ENCODE data around the gene ATF5.
"Not testable (repeated sequence)": the region's sequence is repeated elsewhere in the genome, so short reads cannot be mapped to it uniquely, and the experiment has no call there.

The ATF5 gene

DNA sequence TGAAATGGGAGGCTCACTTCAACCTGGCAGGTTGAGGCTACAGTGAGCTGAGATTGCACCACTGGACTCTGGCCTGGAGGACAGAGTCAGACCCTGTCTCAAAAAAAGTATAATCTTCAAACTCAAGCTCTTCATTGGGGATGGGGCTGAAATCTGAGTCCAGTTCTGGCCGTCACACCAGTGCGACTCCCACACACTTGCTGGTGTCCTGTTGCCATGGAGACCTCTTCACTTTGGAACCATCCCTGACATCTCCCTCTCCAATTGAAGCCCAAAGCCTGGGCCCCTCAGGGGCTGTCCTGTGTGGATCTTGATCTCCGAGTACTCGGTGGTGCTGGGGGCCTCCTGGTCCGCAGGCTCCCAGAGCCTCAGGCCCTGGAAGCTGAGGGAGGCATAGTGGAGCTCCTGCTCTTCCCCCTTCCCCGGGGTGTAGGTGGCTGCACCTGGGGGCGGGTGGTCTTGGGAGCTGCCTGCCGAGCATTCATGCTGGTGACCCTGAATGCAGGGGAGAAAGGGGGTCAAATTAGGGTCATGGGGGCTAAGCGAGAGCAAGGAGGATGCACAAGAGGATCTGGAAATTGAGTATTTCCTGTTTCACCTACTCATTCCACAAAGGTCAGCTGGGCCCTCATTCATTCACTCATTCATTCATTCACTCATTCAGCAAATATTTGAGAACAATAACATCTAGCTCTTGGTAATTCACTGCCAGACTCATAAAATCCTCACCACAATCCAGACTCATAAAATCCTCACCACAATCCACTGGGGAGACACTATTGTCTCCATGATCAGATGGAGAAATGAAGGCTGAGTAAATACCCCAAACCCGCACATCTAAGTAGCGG lies 21.0 kb downstream of the ATF5 start:
- no peak for DNase-seq

DNA sequence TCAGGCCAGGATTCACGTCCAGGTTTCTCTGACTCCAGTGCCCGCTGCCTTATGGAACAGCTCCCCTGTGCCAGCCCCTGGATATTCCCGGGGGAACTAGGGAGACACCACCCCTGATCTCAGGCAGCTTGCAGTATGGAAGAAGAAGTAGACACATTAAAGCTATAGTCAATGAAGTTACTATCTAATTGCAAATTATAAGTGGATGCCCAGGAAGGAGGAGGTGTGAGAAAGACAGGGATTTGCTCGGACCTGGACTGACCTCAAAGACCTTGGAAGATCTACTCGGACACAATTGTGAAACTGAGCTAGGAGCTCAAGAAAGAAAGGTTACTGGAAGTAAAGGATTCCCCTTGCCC lies 21.6 kb downstream of the ATF5 start:
- DNase-seq: no peak

DNA sequence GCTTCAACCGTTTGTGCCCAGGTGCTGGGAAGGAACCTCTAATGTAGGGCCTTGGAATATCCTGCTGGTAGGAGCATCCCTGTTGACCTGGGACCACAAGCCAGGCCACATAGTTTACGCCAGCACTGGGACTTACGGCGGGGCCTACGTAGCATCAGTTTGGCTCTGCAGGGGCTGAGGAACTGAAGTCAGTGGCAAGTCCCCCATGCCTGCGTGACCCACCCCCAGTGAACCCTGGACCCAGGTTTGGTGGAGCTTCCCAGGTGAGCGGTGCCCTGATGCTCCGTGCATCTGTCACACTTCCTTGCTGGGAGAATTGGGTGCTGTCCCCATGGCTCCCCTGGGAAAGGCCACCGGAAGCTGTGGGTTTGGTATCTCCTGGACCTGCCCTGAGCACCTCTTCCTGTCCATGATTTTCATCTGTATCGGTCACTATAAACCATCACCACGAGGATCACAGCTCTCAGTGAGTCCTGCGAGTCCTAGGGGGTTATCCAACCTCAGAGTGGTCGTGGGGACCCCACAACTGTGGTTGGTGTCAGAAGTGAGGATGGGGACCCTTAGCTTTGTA lies 22.0 kb downstream of the ATF5 start:
- no peak for DNase-seq

DNA sequence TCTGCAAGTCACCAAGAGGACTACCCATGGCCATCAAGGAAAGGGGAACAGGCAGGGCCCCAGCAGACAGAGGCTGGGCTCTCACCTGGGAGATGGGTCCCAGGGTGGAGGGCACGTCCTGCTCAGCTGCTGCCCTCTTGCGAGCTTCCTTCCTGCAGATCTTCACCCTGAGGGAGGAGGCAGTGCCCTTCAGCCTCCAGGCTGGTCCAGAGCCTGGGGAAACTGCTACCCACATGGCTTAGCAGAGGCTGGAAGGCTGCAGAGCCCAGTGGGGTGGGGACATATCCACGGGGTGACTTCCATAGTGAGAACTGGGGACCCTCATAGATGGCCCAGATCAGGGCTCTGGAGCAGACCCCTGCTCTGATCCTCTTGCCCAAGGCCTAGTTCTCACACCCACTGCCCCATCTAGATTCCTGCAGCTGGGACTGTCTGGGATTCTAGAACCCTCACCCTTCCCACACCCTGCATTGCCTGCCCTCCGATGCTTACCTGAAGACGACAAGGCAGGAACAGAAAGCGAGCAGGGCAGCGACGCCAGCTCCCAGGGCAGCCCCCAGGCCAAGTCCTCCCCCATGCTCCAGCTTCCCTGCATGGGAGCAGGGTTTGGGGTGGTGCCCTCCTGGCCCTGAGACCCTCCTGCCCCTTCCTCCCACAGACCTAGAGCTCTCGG lies 22.9 kb downstream of the ATF5 start:
- DNase-seq: no peak

DNA sequence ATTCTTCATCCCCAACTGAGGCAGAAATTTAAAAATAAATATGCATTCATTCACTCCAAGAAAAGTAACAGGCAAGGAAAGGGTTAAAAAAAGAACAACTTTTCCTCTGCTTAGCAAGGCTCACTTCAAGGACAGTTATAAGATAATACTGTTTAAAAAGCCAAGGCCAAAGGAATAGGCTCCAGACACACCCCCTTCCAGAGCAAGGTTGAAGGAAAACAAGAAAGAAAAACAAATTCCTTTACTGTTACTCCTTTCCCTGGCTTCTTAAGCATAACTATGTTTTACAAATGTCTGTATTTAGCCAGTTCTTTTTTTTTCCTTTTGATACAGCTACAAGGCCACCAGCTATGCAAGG lies 23.5 kb downstream of the ATF5 start:
- no peak for DNase-seq

DNA sequence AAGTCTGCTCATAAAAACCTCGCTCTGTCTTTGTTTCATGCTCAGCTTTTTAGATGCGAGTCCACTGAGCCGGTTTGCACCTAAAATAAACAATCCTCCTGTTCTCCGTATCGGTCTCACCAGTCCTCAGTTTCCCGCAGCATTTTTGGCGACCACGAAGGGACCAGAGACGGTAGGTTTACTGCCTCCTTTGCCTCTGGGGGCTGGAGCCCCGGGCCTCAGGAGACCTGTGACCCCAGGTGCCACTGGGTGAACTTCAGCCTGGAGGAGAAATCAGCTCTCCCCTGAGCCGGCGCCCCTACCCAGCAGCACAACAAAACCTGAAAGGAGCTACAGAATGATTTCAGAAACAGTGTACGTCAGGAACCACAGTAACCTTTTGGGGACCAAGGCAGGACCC lies 23.9 kb downstream of the ATF5 start:
- no peak for DNase-seq

DNA sequence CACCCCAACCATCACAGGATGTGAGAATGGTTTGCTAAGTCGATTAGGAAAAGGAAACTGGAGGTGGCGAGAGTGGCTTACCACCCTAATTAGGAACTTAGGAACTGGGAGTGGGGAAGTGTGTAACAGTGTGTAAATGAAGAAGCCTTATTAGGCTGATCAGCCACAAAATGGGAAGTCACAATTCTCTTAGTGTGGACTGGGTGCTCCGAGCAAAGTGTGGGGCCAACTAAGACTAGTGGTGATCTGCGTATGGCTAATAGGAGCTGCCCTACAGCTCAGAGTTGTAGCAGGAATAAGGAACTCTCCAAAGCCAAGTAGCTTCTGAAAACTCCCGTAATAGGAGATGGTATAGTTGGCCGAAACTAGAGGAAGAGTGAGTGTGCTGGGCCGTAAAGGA lies 24.4 kb downstream of the ATF5 start:
- no peak for DNase-seq

DNA sequence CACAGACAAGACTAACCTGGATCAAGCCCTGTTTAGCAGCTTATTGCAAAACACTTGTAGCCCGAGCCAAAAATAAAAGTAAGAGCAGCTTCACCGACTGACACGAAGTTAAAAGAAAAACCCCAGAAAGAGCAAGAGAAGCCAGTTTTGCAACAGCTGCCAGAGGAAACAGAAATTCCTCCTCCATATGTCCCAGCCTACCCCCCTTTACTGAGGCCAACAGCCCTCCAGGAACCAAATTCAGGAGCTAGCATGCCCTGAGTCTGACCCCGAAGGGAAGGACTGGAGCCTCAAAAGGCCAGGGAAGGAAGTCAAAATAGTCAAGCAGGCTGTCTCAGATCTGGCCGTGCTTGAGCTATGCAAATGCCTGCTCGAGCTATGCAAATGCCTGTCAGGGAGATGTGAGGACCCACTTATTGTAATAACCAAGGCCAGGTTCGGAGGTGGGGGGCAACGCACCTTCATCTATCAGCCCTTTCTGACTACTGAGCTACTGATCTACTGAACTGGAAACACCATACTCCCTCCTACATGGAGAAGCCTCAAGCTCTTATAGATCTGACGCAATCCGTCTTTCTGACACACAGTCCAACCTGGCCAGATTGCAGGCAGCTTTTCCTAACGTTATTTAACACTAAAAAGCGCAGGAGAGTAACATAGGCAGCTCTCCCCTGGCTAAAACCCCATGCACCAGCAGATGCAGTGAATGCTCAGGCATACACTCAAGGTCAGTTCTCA lies 25.3 kb downstream of the ATF5 start:
- DNase-seq: no peak

DNA sequence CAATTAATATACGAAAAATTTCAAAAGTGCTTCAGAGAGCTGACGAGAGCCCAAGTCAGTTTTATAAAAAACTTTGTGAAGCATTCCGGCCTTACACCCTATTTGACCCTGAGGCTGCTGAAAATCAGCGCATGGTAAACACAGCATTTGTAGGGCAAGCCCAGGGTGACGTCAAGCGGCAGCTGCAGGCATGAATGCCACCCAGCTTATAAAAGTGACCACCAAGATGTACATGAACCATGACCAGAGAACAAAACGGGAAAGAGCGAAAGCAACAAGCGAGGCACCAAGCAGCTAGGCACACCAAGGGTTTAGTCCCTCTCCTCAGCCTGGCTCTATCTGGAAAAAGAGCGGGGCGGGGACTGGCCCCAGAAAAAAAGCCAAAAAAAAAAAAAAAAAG lies 25.9 kb downstream of the ATF5 start:
- DNase-seq: no peak

DNA sequence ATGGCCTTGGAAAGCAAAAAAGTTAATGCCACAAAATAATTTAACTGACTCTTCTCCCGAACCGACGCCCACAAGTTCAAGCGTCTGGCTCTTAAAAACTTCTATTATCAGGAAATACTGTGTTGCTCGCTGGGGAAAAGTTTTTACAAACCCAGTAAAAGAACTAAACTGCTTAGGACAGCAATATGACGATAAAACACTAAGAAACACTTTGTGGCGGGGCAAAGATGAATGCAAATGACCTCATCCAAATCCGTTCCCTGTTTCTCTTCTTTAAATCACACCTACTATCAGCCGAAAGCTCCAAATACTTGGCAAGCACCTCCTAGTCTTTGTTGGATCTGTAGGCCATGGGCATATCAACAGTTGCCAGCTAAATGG lies 27.1 kb downstream of the ATF5 start:
- DNase-seq: no peak

DNA sequence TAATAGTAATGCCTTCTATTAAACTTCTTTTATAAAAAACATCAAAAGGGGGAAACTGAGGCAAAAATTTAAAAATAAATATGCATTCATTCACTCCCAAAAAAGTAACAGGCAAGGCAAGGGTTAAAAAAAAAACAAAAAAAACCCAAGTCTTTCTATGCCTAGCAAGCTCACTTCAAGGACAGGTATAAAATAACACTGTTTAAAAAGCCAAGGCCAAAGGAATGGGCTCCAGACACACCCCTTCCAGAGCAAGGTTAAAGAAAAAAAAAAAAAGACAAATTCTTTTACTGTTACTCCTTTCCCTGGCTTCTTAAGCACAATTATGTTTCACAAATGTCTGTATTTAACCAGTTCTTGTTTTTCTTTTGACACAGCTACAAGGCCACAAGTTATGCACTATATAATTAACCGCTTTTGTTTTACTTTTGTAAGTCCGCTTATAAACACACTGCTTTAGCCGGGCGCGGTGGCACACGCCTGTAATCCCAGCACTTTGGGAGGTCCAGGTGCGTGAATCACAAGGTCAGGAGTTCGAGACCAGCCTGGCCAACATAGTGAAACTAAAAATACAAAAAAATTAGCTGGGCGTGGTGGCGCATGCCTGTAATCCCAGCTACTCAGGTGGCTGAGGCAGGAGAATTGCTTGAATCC lies 28.4 kb downstream of the ATF5 start:
- DNase-seq: no peak

DNA sequence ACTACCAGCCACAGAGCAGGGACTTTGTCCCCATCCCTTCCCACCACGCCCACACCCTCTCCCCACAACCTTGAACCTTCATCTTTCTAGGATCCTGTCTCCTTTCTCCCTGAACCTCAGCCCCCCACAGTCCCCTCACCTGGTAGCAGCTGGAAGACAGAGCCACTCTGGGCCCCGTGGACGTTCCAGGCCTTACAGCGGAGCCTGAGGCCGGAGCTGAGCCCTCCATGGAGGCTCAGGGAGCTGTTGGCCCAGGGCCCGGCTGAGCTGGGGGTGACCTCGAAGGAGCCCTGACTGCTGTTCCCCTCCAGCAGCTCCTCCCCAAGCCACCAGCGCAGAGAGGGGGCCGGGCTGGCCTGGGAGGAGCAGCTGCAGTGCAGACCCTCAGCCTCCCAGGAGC lies 29.1 kb downstream of the ATF5 start:
- DNase-seq: not testable (repeated sequence)

DNA sequence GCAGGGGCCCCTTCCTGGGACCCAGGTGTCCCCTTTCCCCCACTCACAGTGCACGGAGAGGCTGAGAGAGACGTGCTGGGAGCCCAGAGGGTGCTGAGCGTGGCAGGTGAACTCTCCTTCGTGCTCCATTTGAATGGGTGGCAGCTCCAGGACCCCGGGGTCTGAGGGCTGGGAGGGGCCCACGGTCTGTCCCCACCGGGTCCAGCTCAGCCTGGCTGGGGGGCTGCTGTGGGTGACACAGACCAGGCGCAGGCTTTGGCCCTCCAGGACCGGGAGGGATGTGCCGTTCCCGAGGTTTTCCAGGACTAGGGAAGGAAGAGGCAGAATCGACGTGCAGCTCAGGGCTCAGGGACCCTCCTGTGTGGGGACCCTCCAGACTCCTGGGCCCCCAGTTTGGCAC lies 29.6 kb downstream of the ATF5 start:
- DNase-seq: not testable (repeated sequence)

DNA sequence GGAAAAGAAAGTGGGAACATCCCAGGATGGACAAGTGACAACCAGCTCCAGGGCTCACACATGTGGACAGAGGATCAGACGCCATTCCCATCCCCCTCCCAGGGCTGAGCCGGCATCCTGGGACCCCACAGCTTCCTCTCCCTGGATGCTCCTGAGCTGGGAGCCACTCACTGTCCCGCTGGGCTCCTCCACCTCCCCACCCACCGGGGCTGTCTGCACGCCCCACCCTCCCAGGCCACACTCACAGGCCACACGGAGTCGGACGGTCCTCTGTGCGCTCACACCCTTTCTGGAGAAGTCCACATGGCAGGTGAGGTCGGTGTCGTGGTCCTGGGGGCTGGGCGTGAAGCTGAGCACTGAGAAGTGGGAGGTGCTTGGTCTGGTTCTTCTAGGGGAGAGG lies 30.9 kb downstream of the ATF5 start:
- DNase-seq: not testable (repeated sequence)

DNA sequence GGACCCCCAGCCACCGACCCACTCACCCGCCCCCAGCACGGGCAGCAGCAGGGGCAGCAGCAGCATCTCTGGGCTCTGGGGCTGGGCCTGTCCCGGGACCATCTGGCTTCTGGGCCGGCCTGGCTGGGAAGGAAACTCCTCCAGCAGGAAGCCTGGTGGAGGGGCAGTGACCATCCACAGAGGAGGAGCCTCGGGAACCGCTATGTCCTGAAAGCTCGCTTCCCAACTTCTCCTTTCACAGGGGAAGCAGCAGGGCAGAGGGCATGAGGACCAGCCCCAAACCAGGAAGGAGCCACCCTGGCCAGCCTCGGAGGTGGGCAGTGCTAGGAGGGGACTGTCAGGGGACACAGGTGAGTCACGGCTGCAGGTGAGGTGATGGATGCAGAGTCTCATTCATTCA lies 32.0 kb downstream of the ATF5 start, which contains the start of gene SIGLEC11:
Gene SIGLEC11, minus strand, starts transcription at position 193 of the 400 bp plus-strand sequence. Its CDS starts 91 bp downstream, at position 102.
- DNase-seq: not testable (repeated sequence)

DNA sequence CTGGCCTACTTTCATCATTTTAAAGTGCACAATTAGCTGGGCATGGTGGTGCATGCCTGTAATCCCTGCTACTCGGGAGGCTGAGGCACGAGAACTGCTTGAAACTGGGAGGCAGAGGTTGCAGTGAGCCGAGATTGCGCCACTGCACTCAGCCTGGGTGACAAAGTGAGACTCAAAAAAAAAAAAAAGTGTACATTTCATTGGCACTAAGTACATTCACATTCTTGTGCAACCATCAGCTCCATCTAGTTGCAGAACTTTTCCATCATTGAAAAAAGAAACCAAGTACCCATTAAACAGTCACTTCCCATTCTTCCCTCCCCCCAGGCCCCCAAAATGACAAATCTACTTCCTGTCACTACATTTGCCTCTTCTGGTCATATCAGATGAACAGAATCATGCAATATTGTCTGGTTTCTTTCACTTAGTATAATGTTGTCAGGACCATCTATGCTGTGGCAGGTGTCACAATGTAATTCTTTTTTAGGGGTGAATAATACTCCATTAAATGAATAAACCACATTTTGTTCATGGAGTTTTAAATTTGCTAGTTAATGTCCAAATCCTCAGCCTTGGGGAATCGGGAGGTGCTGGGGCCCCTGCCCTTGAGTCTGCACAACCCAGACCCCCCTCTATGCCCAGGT lies 39.4 kb downstream of the ATF5 start:
- DNase-seq: no peak

DNA sequence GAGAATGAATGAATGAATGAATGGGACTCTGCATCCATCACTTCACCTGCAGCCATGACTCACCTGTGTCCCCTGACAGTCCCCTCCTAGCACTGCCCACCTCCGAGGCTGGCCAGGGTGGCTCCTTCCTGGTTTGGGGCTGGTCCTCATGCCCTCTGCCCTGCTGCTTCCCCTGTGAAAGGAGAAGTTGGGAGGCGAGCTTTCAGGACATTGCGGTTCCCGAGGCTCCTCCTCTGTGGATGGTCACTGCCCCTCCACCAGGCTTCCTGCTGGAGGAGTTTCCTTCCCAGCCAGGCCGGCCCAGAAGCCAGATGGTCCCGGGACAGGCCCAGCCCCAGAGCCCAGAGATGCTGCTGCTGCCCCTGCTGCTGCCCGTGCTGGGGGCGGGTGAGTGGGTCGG lies 40.4 kb downstream of the ATF5 start:
- not testable (repeated sequence) for DNase-seq

DNA sequence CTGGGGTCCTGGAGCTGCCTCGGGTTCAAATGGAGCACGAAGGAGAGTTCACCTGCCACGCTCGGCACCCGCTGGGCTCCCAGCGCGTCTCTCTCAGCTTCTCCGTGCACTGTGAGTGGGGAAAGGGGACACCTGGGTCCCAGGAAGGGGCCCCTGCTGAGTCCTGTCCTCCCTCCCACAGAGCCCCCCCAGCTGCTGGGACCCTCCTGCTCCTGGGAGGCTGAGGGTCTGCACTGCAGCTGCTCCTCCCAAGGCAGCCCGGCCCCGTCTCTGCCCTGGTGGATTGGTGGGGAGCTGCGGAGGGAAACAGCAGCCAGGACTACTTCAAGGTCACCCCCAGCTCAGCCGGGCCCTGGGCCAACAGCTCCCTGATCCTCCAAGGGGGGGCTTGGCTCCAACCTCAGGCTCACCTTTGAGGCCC lies 43.0 kb downstream of the ATF5 start:
- DNase-seq: no peak

DNA sequence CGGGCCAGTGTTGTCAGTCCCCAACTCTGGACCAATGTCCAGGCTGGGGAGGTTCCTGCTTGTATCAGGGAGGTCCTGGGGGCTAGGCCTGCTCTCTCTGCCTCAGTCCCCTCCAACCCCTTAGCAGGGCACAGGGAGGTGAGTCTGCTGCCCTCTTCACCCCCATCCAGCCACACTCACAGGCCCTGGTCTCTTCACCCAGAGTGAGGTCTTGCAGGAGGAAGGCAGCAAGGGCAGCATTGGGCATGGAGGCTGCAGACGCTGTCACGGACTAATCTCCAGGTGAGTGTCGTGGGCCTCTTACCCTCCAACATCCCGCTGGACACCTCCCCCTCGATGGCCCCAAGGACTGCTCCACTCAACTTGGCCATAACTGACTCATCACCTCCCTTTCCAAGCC lies 43.8 kb downstream of the ATF5 start:
- no peak for DNase-seq

DNA sequence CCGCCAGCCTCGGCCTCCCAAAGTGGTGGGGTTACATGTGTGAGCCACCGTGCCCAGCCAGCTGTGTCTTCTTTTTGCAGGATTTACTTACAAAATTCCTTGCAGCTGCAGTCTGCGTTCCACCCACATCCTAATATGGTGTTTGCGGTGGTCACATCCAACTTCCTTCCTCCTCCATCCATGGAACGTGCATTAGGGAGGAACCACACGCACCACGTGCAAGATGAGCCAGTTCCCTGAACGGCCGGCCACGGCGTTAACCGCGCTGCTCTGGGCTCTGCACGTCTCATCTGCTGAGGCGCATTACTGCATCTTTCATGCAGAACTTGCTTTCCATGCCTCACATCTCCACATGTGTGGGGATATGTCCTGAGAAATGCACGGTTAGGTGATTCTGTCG lies 45.0 kb downstream of the ATF5 start:
- no peak for DNase-seq

DNA sequence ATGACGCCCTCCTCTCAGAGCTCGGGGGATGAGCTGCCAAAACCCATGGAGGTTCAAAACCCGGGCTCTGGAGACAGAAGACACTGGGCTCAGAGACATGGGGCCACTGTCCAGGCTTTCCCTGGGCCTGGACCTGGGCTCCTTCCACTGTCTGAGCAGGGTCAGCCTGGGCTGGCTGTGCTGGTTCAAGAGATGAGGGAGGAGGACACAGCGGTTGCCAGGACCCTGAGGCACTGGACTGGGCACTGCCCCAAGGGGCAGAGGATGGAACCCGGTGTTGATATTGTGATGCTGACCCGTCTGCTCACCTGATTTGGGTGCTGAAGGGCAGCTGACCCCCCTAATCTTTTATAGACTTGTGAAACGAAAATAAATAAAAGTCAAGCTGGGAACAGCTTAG lies 46.0 kb downstream of the ATF5 start:
- DNase-seq: no peak

DNA sequence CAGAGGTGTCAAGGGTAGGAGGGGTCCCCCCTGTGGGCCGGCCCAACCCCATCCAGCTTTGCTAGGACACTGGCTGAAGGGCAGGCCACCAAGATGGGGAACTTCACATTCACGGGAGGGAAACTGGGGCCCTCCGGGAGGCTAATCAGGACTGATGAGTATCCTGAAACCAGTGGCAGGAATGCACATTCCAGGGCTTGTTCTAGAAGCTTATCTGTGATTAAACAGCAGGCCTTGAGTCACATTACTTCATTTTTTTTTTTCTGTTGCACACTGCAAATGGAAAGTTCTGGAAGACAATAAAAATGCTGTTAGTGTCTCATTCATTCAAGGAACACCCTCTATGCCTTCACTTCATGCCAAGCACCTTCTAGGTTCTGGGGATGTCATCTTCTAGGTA lies 47.5 kb downstream of the ATF5 start:
- no peak for DNase-seq

DNA sequence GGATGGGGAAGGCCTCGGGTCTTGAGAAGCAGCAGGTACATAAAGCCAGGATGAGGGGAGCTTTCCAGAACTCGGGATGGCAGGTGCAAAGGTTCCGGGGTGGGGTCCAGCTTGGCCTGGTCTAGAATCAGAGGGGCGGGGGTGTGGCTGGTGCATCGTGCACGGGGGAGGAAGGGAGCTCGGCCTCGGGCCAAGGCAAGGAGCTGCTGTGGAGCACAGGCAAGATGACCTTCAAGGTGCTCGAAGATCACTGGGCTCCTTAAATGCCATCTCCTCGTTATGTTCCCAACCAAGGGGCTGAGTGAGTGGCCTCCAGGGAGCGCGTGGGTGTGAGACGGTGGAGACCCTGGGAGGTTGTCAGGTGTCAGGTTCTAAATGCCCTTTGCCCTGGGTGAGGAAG lies 48.1 kb downstream of the ATF5 start:
- no peak for DNase-seq
